ENCODE data around the gene WDR64. TPM values are rescaled to one million over a fixed set of nuclear protein-coding genes. Genes with fewer than 3 reads are reported as not detected.
"Not testable (repeated sequence)": the region's sequence is repeated elsewhere in the genome, so short reads cannot be mapped to it uniquely, and the experiment has no call there.

Gene WDR64
- total RNA-seq, 1 experiment from 2014 or later = not detected

DNA sequence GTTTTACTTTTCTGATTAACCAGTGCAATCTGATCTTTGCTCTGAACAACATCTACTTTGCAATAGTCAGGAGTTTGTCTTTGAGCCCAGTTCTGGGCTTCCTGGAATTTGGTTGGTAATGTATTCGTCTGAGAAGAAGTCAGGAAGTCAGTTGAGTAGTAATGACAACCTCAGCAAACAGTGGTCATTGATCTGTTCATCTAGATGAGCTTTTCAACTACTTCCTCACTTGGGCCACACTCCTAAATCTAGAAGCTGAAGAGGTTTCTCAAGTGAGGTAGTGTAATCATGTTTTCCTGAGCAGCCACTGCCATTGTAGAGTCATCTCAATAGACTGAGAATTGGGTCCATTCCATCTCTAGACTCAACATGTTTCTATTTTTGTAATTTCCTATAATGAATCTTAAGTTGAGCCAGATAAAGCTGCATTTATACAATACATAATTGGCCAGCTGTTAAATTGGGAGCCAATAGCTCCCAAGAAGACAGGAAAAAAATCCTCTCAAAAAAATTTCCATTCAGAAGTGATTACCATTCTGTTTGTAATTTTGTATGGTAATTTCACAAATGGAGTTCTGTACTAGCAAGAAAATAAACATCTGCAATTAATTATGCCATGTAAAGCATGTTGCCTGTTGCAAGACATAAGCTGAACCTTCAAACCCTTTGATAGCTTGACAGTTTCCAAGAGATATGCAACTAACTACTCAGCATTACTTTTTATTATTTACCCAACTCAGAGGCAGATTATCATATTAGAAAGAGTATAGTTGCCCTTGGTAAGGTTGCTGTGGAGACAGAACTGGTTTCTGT lies 49.6 kb downstream of the WDR64 start:
- DNase-seq (ENCODE audit: low read depth) = peak; percentile 48

GRCh38 chr1:241702442-241703373 lies 50.6 kb downstream of the WDR64 start:
- DNase-seq (ENCODE audit: low read depth) = peak; percentile 80

- not testable (repeated sequence) for DNase-seq (ENCODE audit: low read depth)
Measured at GRCh38 chr1:241703739-241704138, 51.7 kb downstream of the WDR64 start.

- DNase-seq (ENCODE audit: low read depth) = peak; percentile 48
Measured at GRCh38 chr1:241706257-241706656, 54.2 kb downstream of the WDR64 start.

GRCh38 chr1:241706967-241707366 lies 54.9 kb downstream of the WDR64 start:
- DNase-seq (ENCODE audit: low read depth) = peak; percentile 88

DNA sequence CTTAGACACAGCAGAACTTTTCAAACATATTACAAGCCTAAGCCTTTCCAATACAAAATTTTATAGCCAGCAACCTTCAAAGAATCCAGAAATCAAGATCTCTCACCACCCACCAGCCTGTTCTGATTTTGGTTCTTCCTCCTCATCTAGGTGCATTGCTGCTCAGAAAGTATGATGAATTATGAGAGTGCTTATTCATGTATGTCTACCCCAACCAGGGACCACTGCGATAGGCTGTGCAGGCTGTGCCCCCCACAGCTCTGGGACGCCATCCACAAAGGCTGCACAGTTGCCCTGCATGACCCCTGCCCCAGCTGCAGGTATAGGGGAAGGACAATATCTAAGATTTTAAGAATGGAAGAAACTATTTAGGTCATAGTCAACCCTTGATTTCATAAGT lies 55.4 kb downstream of the WDR64 start:
- DNase-seq (ENCODE audit: low read depth) = no peak

DNA sequence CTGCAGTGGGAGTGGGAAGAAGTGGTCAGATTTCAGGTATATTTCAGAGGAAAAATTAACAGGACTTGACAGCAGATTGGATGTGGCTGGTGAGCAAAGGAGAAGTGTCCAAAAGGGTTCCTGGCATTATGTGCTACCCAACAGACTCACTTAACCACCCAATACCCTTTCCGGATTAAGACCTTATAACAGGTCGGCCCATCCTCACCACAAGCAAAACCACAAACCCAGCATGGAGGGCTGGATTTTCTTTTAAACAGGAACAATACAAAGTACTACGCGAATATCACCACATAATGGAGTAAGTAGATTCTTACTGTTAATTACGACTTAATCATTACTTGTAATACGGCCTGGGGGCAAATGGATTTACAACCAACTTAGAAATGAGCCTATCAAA lies 59.2 kb downstream of the WDR64 start:
- DNase-seq (ENCODE audit: low read depth) = no peak

GRCh38 chr1:241713316-241713715 lies 61.2 kb downstream of the WDR64 start:
- no peak for DNase-seq (ENCODE audit: low read depth)

DNA sequence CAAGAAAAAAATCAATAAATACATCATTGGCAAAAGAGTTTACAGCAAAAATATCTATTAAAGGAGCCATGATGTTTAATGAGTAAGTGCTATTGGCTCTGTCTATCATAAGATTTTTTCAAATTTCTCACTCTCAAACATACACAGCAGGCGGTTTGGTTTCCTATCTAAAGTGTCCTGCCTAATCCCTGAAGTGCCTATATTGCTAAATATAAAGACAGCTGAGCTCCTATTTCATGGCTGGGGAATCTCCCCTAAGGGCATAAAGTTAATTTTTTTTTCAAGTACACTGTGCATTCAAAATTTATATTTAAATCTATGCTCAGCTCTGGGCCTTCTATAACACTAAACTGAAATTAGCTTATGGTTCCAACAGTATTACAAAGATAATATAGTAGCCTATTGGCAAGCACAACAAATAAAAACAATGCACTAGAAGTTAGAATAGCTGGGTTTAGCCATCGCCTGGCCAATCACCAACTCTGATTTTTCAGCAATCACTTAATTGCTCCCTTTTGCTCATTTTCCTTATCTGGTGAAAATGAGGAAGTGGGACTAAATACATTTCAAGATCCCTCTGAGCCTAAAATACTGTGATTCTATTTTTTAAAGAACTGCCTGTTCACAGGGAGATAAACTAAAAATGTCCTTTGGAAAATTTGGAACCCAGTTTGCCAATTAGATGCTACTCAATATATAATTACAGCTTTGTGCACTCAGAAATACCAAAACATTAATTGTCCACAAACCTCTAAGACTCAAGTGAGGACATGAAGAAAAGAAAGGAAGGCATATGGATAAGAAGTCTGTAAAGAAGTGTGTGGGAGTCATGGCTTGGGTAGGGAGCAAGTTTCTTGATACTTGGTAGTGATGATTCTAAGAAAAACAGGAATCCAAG lies 62.5 kb downstream of the WDR64 start:
- DNase-seq (ENCODE audit: low read depth) = no peak

- no peak for DNase-seq (ENCODE audit: low read depth)
Measured at GRCh38 chr1:241715435-241715834, 63.4 kb downstream of the WDR64 start.

GRCh38 chr1:241715956-241716355 lies 63.9 kb downstream of the WDR64 start:
- no peak for DNase-seq (ENCODE audit: low read depth)

DNA sequence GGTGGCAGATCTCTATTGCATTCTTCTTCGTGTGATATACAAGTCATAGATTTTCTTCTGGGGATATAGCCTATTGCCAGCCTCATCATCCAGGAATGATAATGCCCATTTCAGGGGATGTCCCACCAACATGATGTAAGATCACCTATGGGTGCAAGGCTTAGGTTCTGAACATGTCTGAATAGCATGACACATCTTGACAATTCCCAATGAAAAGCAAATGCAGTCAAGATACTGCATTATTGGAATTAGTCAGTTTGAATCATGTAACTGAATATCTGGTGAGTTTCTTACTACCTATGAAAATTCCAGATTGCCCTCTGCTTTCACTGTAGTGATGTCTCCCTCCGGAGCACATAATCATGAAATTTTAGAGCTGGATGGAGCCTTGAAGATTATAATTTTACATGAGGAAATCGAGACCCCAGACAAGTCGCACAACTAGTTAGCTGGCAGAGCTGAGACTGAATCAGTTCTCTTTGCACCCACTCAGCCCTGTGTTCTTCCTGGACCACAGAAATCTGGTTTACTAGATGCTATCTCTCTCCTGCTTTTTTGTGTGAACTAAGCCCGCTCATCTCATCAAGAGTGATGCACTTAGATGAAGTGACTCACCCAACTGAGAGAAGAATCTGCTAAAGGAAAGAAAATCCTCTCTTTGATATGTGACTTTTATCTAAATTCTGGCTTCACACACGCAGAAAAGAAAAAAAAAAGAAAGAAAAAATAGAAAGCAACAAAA lies 65.0 kb downstream of the WDR64 start:
- peak; percentile 43 for DNase-seq (ENCODE audit: low read depth)

GRCh38 chr1:241717975-241718374 lies 65.9 kb downstream of the WDR64 start:
- no peak for DNase-seq (ENCODE audit: low read depth)

GRCh38 chr1:241721011-241721410 lies 68.9 kb downstream of the WDR64 start:
- DNase-seq (ENCODE audit: low read depth) = no peak

- DNase-seq (ENCODE audit: low read depth) = no peak
Measured at GRCh38 chr1:241722947-241723346, 70.9 kb downstream of the WDR64 start.

- no peak for DNase-seq (ENCODE audit: low read depth)
Measured at GRCh38 chr1:241724741-241725356, 72.8 kb downstream of the WDR64 start.

DNA sequence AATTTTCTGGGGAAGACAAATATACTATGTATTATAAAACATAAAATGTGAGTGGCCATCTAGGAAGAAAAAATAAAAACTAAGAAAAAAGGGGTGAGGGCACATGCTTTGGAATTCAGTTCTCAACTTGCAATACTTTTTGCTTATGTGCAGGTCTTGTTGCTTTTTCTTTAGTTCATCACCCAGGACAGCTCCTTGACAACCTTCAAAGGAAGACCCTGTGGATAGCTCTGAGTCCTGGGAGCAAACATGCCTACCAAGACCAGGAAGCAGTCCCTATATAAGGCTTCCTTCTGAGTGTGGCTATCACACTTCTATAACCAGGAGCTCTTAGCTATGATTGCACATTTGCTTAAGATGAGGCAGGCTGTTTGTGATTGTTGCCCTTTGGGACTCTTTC lies 78.0 kb downstream of the WDR64 start:
- DNase-seq (ENCODE audit: low read depth) = no peak

- no peak for DNase-seq (ENCODE audit: low read depth)
Measured at GRCh38 chr1:241733899-241734298, 81.8 kb downstream of the WDR64 start.

GRCh38 chr1:241734533-241734932 lies 82.5 kb downstream of the WDR64 start:
- no peak for DNase-seq (ENCODE audit: low read depth)

GRCh38 chr1:241735493-241735926 lies 83.4 kb downstream of the WDR64 start:
- DNase-seq (ENCODE audit: low read depth) = not testable (repeated sequence)
